PFSK-1 (cell line): Measurements from ENCODE around the gene CAPN7.

Experiments
- POLR2AphosphoS5 ChIP-seq: IDR thresholded peaks from 2 replicates; pipeline ENCODE4 v1.6.1; 2012; ENCODE audit warnings: low read depth, mild to moderate bottlenecking, control low read depth, low read length, moderate library complexity
- REST ChIP-seq, 2 experiments: IDR thresholded peaks; 2 replicates each; pipeline versions ENCODE4 v1.6.1 to v1.8.0; 2011 to 2012; ENCODE audit warnings: low read depth in 2 of 2, low read length in 2 of 2, control low read depth in 1 of 2, inconsistent platforms in 1 of 2, mild to moderate bottlenecking in 1 of 2, moderate library complexity in 1 of 2; ENCODE audit not compliant: insufficient read depth in 1 of 2
- TAF1 ChIP-seq: IDR thresholded peaks from 2 replicates; pipeline ENCODE4 v1.6.1; 2012; ENCODE audit warnings: low read length, control low read depth, borderline replicate concordance; ENCODE audit not compliant: insufficient read depth

- TF ChIP-seq POLR2AphosphoS5 (no peak), TAF1 (no peak), REST (IDR thresholded peaks at IDR 0.05; ENCODE audit: insufficient read depth in 1 of 2, low read depth in 2 of 2, low read length in 2 of 2) (no peak)
Observed at GRCh38 chr3:15241341-15241740, 35.3 kb downstream of the CAPN7 start.
